Adrenal gland (tissue), 12 donors: ENCODE data around the gene NPY. TPM values are rescaled to one million over a fixed set of nuclear protein-coding genes. Genes with fewer than 3 reads are reported as not detected.

Source experiments
- DNase-seq, 7 donors: peaks; one replicate each; pipeline ENCODE4 v3.0.0-alpha.2; 2019 to 2020
- H3K27ac ChIP-seq, 5 donors: fragments of 200-600 bp; sonication (generic) in 4 of 5; 1 replicate in 3 of 5; 2 replicates in 2 of 5; pipeline versions ENCODE4 v1.5.1 to v1.8.0; 2016 to 2020; ENCODE audit warnings: mild to moderate bottlenecking in 1 of 5
- H3K27me3 ChIP-seq: fragments of 200-600 bp; 2 replicates; pipeline ENCODE4 v1.8.0; 2021
- H3K36me3 ChIP-seq, 2 donors: fragments of 200-600 bp; replicated peaks in 1 of 2; 1 replicate in 1 of 2; 2 replicates in 1 of 2; pipeline versions ENCODE4 v1.5.1 to v1.8.0; 2018 to 2022
- H3K4me1 ChIP-seq, 2 donors: fragments of 200-600 bp; replicated peaks in 1 of 2; 1 replicate in 1 of 2; 2 replicates in 1 of 2; pipeline versions ENCODE4 v1.5.1 to v1.8.0; 2018 to 2021
- H3K4me3 ChIP-seq, 4 donors: fragments of 200-600 bp; sonication (generic) in 3 of 4; one replicate each; pipeline ENCODE4 v1.5.1; 2016 to 2018
- H3K9me3 ChIP-seq, 3 donors: fragments of 200-600 bp; sonication (generic) in 1 of 3; replicated peaks in 1 of 3; 1 replicate in 2 of 3; 2 replicates in 1 of 3; pipeline versions ENCODE4 v1.5.1 to v1.8.0; 2016 to 2021
- CTCF ChIP-seq, 6 experiments: fragments of 450-650 bp in 4 of 6; fragments of 200-600 bp in 2 of 6; sonication (generic) in 1 of 6; IDR thresholded peaks; 1 replicate in 5 of 6; 2 replicates in 1 of 6; pipeline versions ENCODE4 v1.5.1 to v1.8.0; 2016 to 2021; ENCODE audit warnings: antibody characterized with exemption in 6 of 6, mild to moderate bottlenecking in 2 of 6, moderate library complexity in 1 of 6
- POLR2A ChIP-seq, 2 donors: fragments of 450-650 bp; IDR thresholded peaks; one replicate each; pipeline ENCODE4 v1.6.1; 2017; ENCODE audit warnings: antibody characterized with exemption in 2 of 2, mild to moderate bottlenecking in 2 of 2, moderate library complexity in 1 of 2
- WGBS, 4 donors: extraction: QIAGEN DNeasy Blood & Tissue Kit in 2 of 4; methylation state at CpG; one replicate each; pipeline versions ENCODE4 v1.1.5 to v1.1.7; 2013 to 2017; 5-methylcytosine and 5-hydroxymethylcytosine counted together
- intact Hi-C, 2 donors: fragments of 100-400 bp; cut with DNase I; formaldehyde crosslinking; loops; one replicate each; pipeline versions ENCODE4 v1.14.1 to v1.15.0; 2022 to 2023
- polyA plus RNA-seq, 3 donors: library from polyadenylated mRNA; stranded (reverse); fragments of 200-250 nt in 2 of 3; fragments of 350-450 nt in 1 of 3; fragmentation: Illumina TruSeq in 1 of 3; extraction: RNeasy Lipid Tissue Mini Kit (QIAGEN cat#74804) in 1 of 3; gene quantifications; one replicate each; pipeline ENCODE4 v1.2.3, GENCODE V29; 2013 to 2014
- total RNA-seq, 9 donors: library from RNA; depleted of rRNA in 4 of 9; stranded (reverse); fragments of >200 nt in 4 of 9; fragments of 120-200 nt in 1 of 9; fragmentation: NEBNext Ultra II Directional in 1 of 9; extraction: Animal tissue kit (Norgen Biotek cat#: 25700) in 1 of 9; gene quantifications; one replicate each; pipeline versions ENCODE4 v1.1.0 to v1.2.4, GENCODE V29; 2013 to 2023
- donor health status: healthy with polysubstance abuse.
- donor health status: Bipolar disorder and iron deficiency.
- donor health status: DM: yes; HTN: yes; CAD: no.
- donor health status: DM: no; HTN: no; CAD: no.
- donor health status: DM: no; HTN: no; CAD: no.
- donor health status: DM: yes; HTN: yes; CAD: no.

NPY gene
- total and polyA plus RNA-seq, 12 donors: 1.3 to 268 (median 14.2) TPM; not detected in 2

- 41 to 48% (median 47%) methylated on average over 4 of the region's 4 CpGs for WGBS, 4 donors
- H3K27me3 ChIP-seq: no peaks in the 10 kb centered on the region
- no peak for DNase-seq
- TF ChIP-seq POLR2A (IDR thresholded peaks at IDR 0.05) (no peak), CTCF (IDR thresholded peaks at IDR 0.05) (no peak)
- H3K4me3 ChIP-seq: no peak overlapping the region
- no peaks in the 10 kb centered on the region for H3K9me3 ChIP-seq
- intact Hi-C loops: no loop called here
- no peaks in the 10 kb centered on the region for H3K4me1 ChIP-seq
- H3K27ac ChIP-seq: no peak overlapping the region
- no peaks in the 10 kb centered on the region for H3K36me3 ChIP-seq
Measured at GRCh38 chr7:24271938-24272337, 12.1 kb upstream of the NPY start.

GRCh38 chr7:24279512-24279911 is 4.5 kb upstream of the NPY start:
- no peak for TF ChIP-seq POLR2A (IDR thresholded peaks at IDR 0.05)
- TF ChIP-seq CTCF (IDR thresholded peaks at IDR 0.05): no peak
- intact Hi-C loops: no loop called here
- H3K36me3 ChIP-seq: no peaks in the 10 kb centered on the region
- no peak overlapping the region for H3K27ac ChIP-seq
- no peak overlapping the region for H3K4me3 ChIP-seq
- DNase-seq: no peak
- H3K27me3 ChIP-seq: peaks cover 18% of the 10 kb centered on the region
- H3K4me1 ChIP-seq: no peaks in the 10 kb centered on the region
- H3K9me3 ChIP-seq: no peaks in the 10 kb centered on the region

GRCh38 chr7:24283554-24283896 is 465 bp upstream of the NPY start:
- Histone ChIP-seq H3K36me3 (no peaks in the 10 kb centered on the region), H3K9me3 (no peaks in the 10 kb centered on the region), H3K4me1 (no peaks in the 10 kb centered on the region), H3K4me3 (no peak overlapping the region), H3K27ac (no peak overlapping the region), H3K27me3 (peaks cover 40% of the 10 kb centered on the region)
- no peak for DNase-seq
- WGBS, 4 donors: 1 to 5% (median 3%) methylated on average over 12 to 19 of the region's 19 CpGs
- intact Hi-C loops: no loop called here
- TF ChIP-seq CTCF (IDR thresholded peaks at IDR 0.05): no peak
- no peak for TF ChIP-seq POLR2A (IDR thresholded peaks at IDR 0.05)

GRCh38 chr7:24284699-24285506 is 913 bp downstream of the NPY start:
- no peak for TF ChIP-seq POLR2A (IDR thresholded peaks at IDR 0.05)
- no peak for TF ChIP-seq CTCF (IDR thresholded peaks at IDR 0.05)
- intact Hi-C loops: no loop called here
- whole genome bisulfite sequencing, 4 donors: 2 to 3% (median 3%) methylated on average over 15 to 51 of the region's 51 CpGs
- no peaks in the 10 kb centered on the region for H3K36me3 ChIP-seq
- H3K4me3 ChIP-seq: no peak overlapping the region
- no peak for DNase-seq
- no peaks in the 10 kb centered on the region for H3K4me1 ChIP-seq
- no peak overlapping the region for H3K27ac ChIP-seq
- H3K27me3 ChIP-seq: peaks cover 40% of the 10 kb centered on the region
- no peaks in the 10 kb centered on the region for H3K9me3 ChIP-seq
